Adrenal gland (tissue), 5 donors: ENCODE results near the gene TSGA10.

Experiments
- POLR2A ChIP-seq, 2 donors: fragments of 450-650 bp; IDR thresholded peaks; one replicate each; pipeline ENCODE4 v1.6.1; 2017; ENCODE audit warnings: antibody characterized with exemption in 2 of 2, mild to moderate bottlenecking in 2 of 2, moderate library complexity in 1 of 2
- TF ChIP-seq, protein P1 (sequence below), 6 experiments: fragments of 450-650 bp in 4 of 6; fragments of 200-600 bp in 2 of 6; sonication (generic) in 1 of 6; IDR thresholded peaks; 1 replicate in 5 of 6; 2 replicates in 1 of 6; pipeline versions ENCODE4 v1.5.1 to v1.8.0; 2016 to 2021; ENCODE audit warnings: antibody characterized with exemption in 6 of 6, mild to moderate bottlenecking in 2 of 6, moderate library complexity in 1 of 6
- donor health status: DM: no; HTN: no; CAD: no.

DNA sequence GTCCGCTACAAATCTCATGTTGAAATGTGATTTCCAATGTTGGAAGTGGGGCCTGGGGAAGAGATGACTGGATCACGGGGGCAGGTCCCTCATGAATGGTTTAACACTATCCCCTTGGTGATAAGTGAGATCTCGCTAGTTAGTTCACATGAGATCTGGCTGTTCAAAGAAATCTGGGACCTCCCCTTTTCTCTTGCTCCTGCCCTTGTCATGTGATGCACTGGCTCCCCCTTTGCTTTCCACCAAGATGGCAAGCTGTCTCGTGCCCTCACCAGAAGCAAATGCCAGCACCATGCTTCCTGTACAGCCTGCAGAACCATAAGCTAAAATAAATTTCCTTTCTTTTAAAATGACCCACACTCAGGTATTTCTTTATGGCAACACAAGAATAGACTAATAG lies 70.5 kb downstream of the TSGA10 start:
- TF ChIP-seq, protein P1, sequence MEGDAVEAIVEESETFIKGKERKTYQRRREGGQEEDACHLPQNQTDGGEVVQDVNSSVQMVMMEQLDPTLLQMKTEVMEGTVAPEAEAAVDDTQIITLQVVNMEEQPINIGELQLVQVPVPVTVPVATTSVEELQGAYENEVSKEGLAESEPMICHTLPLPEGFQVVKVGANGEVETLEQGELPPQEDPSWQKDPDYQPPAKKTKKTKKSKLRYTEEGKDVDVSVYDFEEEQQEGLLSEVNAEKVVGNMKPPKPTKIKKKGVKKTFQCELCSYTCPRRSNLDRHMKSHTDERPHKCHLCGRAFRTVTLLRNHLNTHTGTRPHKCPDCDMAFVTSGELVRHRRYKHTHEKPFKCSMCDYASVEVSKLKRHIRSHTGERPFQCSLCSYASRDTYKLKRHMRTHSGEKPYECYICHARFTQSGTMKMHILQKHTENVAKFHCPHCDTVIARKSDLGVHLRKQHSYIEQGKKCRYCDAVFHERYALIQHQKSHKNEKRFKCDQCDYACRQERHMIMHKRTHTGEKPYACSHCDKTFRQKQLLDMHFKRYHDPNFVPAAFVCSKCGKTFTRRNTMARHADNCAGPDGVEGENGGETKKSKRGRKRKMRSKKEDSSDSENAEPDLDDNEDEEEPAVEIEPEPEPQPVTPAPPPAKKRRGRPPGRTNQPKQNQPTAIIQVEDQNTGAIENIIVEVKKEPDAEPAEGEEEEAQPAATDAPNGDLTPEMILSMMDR (IDR thresholded peaks at IDR 0.05) = no peak
- TF ChIP-seq POLR2A (IDR thresholded peaks at IDR 0.05) = no peak
